H1 (cell line): ENCODE results near the gene SPTBN4. TPM values are rescaled to one million over a fixed set of nuclear protein-coding genes. Genes with fewer than 3 reads are reported as not detected.
A peak's percentile ranks its signal among the peaks of the same experiment; 100 is the strongest.

Experiments
- BACH1 ChIP-seq: IDR thresholded peaks from 2 replicates; pipeline ENCODE4 v1.6.1; 2012; ENCODE audit warnings: low read length, improper control_type of control experiment
- CTCF ChIP-seq, 3 experiments: IDR thresholded peaks; 1 replicate in 2 of 3; 2 replicates in 1 of 3; pipeline versions ENCODE4 v1.5.1 to v1.6.1; 2011; ENCODE audit warnings: low read length in 3 of 3, mild to moderate bottlenecking in 3 of 3, inconsistent platforms in 2 of 3, low read depth in 1 of 3, moderate library complexity in 1 of 3; ENCODE audit not compliant: insufficient read depth in 1 of 3; ENCODE audit errors: control extremely low read depth in 1 of 3
- HDAC2 ChIP-seq, 2 experiments: fragments of 300-600 bp in 1 of 2; sonication (generic) in 1 of 2; IDR thresholded peaks; 2 replicates each; pipeline ENCODE4 v1.6.1; 2011 to 2012; ENCODE audit warnings: low read depth in 2 of 2, low read length in 2 of 2, mild to moderate bottlenecking in 2 of 2, moderate library complexity in 2 of 2, borderline replicate concordance in 1 of 2, inconsistent platforms in 1 of 2
- MAFK ChIP-seq: IDR thresholded peaks from 2 replicates; pipeline ENCODE4 v1.6.1; 2012; ENCODE audit warnings: low read depth, mild to moderate bottlenecking, improper control_type of control experiment, low read length
- TEAD4 ChIP-seq: IDR thresholded peaks from 2 replicates; pipeline ENCODE4 v1.6.1; 2012; ENCODE audit warnings: low read depth, low read length, inconsistent platforms, mixed read lengths
- polyA plus RNA-seq, 7 experiments: library from polyadenylated mRNA; depleted of rRNA in 3 of 7; stranded (reverse) in 5 of 7; unstranded in 2 of 7; fragments of >200 nt in 5 of 7; fragments of 200-250 nt in 2 of 7; gene quantifications; 1 replicate in 5 of 7; 2 replicates in 1 of 7; 4 replicates in 1 of 7; pipeline versions ENCODE4 v1.2.1 to v1.2.3, GENCODE V29; 2011 to 2013; ENCODE audit warnings: missing spikeins in 2 of 7, mixed read lengths in 2 of 7
- total RNA-seq: library from RNA; stranded (reverse); fragmentation: NEBNext Ultra II Directional; extraction: Animal tissue kit (Norgen Biotek cat#: 25700); gene quantifications from 2 replicates; pipeline ENCODE4 v1.2.1, GENCODE V29; 2021

Gene SPTBN4
- total and polyA plus RNA-seq, 2 of the 8 experiments (the other 6 are each of a cell fraction or from before 2014, with no cell fraction given): 1.9 to 3.0 TPM

- TF ChIP-seq CTCF (IDR thresholded peaks at IDR 0.05; ENCODE audit: control extremely low read depth in 1 of 3, insufficient read depth in 1 of 3, low read depth in 1 of 3, low read length in 3 of 3): peak; percentile 60 to 84 (median 77)
- TF ChIP-seq MAFK: peak; percentile 85
- TF ChIP-seq BACH1: peak; percentile 96
- peak; percentile 68 for TF ChIP-seq TEAD4
- TF ChIP-seq HDAC2 (IDR thresholded peaks at IDR 0.05; ENCODE audit: borderline replicate concordance in 1 of 2, low read depth in 2 of 2, low read length in 2 of 2): peak in 1 of 2 experiments; percentile 90; a peak in 1 of 4 replicates
Observed at GRCh38 chr19:40464059-40465024, 2.5 kb upstream of the SPTBN4 start (continued).
